PC-9 (cell line): Measurements from ENCODE around the gene GPD1L.

ENCODE experiments used
- EZH2 ChIP-seq: fragments of 200-600 bp; sonication (generic); IDR thresholded peaks from 2 replicates; pipeline ENCODE4 v1.8.0; 2017; ENCODE audit warnings: antibody characterized with exemption, low read depth
- TF ChIP-seq, protein P1 (sequence below): fragments of 200-600 bp; sonication (generic); conservative IDR thresholded peaks from 2 replicates; pipeline ENCODE4 v1.6.1; 2017; ENCODE audit warnings: mixed run types, antibody characterized with exemption, mild to moderate bottlenecking, moderate library complexity

- TF ChIP-seq, protein P1, sequence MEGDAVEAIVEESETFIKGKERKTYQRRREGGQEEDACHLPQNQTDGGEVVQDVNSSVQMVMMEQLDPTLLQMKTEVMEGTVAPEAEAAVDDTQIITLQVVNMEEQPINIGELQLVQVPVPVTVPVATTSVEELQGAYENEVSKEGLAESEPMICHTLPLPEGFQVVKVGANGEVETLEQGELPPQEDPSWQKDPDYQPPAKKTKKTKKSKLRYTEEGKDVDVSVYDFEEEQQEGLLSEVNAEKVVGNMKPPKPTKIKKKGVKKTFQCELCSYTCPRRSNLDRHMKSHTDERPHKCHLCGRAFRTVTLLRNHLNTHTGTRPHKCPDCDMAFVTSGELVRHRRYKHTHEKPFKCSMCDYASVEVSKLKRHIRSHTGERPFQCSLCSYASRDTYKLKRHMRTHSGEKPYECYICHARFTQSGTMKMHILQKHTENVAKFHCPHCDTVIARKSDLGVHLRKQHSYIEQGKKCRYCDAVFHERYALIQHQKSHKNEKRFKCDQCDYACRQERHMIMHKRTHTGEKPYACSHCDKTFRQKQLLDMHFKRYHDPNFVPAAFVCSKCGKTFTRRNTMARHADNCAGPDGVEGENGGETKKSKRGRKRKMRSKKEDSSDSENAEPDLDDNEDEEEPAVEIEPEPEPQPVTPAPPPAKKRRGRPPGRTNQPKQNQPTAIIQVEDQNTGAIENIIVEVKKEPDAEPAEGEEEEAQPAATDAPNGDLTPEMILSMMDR: no peak
- TF ChIP-seq EZH2: no peak
Observed at GRCh38 chr3:32083702-32084270, 22.6 kb upstream of the GPD1L start.
